GM18502 (cell line): ENCODE data around the gene BTG4.
A peak's percentile ranks its signal among the peaks of the same experiment; 100 is the strongest.

Experiments
- ATAC-seq: cut with Tn5 transposase; IDR thresholded peaks from one replicate; pipeline ENCODE4 v1.9.1; 2021; ENCODE audit warnings: mild to moderate bottlenecking; ENCODE audit not compliant: unreplicated experiment, poor library complexity

BTG4 gene

GRCh38 chr11:111456859-111457730 is 55.1 kb downstream of the BTG4 start:
- no peak for ATAC-seq

DNA sequence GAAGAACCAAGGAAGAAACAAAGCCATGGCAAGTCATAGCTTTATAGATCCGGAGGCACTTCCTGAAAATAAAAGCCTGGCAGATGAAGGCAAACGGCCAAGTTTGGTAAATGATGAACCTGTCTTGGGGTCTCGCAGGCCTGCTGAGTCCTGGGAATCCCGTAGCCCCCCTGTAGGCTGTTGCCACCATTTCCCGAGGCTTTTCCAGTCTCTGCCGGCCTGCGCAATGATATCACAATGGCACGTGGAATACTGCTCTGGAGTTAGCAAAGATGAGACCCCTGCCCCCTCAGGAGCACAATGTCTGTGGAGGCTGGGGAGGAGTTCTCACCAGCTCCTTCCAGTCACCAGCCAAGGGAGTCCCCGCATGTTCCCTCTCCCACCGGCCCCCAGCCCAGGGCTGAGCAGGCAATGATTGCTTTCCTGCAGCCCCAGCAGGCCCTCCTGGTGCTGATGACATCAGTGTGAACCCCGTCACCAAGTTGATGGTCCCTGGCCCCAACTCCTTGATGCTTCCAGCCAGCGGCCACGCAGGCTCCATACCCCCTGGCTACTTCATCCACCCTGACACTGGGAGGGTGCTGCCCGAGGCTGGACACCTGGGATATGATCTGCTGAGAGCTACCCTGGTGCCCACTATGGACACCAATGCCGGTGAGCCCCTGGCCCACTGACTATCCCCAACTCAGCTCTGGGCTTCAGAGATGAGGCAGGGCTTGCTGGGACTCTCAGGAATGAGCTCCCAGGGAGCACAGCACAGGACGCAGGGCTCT is 55.9 kb downstream of the BTG4 start:
- ATAC-seq, result no peak

GRCh38 chr11:111455291-111456085 is 56.7 kb downstream of the BTG4 start:
- no peak for ATAC-seq

- no peak for ATAC-seq
These were observed 57.5 kb downstream of the BTG4 start for GRCh38 chr11:111454561-111455192.

GRCh38 chr11:111452817-111453552 is 59.2 kb downstream of the BTG4 start:
- no peak for ATAC-seq

GRCh38 chr11:111452146-111452545 is 60.0 kb downstream of the BTG4 start:
- no peak for ATAC-seq

GRCh38 chr11:111450480-111451320 is 61.5 kb downstream of the BTG4 start:
- ATAC-seq, result peak; percentile 87

DNA sequence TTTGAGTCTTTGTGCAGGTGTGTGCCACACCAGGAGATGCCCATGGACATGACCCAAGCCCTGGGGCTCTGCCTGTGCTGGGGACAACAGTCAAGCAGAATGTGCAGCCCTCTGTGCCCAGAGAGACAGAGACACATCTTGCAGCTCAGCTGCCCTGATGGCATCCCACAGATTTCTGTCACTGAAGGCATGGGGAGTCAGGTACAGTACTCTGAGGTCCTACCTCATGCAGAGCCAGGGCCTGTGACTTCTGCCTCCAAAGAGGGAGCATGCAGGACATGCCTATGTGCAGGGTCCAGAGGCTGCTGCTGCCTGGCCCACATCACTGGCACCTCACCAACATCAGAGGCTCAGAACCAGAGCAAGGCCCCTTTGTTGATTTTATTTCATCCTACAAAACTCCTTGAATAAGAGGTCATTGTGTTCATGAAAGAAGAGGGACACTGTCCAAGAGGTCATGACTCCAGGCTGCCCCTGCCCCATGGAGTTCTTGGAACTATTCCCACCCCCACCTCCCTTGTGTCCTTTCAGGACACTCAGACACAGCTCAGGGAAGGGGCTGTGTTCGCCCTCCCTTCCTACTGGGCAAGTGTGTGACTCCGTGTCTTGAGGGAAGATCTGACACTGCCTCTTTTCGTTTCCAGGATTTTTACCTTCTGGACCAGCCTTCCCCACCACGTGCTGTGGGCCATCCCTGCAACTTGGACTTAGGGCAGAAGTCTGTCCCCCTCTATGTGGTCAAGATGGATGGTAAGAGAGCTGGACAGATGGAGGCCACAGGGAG is 62.3 kb downstream of the BTG4 start:
- no peak for ATAC-seq

GRCh38 chr11:111448831-111449557 is 63.2 kb downstream of the BTG4 start:
- ATAC-seq, result no peak

GRCh38 chr11:111448414-111448813 is 63.8 kb downstream of the BTG4 start:
- no peak for ATAC-seq

- ATAC-seq, result no peak
These were observed 64.3 kb downstream of the BTG4 start for GRCh38 chr11:111447931-111448330.

DNA sequence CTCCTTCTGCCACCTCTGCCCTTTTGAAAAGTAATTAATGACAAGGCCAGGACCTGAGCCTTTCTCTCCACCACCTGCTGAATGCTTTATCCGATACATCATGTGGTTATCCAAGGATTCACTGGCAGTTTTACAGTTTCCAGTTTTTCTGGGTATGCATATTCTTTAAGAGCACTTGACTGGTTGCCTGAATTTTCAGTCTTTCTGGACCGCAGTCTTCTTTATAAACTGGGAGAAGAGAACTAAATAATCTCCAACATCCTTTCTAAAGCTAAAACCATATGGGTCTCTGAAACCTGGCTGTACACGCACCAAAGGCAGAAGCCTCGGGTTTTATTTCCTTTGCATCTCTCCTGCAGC is 65.1 kb downstream of the BTG4 start:
- no peak for ATAC-seq

GRCh38 chr11:111446404-111447111 is 65.6 kb downstream of the BTG4 start:
- ATAC-seq, result peak; percentile 87

DNA sequence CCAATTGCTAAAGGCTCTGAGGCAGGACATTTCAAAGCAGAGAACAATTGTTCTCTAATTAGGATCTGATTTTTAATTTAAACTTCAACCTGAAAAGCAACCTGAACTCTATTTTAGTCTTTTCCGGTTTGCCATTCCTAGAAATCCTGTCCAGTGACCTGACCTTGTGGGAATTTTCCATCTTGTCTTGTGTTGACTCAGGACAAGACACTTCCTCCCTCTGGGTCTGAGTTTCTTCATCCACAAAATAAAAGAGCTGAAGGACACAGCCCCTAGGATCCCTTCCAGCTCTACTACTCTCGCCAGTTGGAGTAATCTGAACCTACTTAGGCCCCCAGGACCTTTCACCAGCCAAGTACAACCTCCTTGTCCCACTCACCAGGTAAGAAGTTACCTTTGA is 66.6 kb downstream of the BTG4 start:
- no peak for ATAC-seq
